K562 (cell line): ENCODE data around the gene DDX20. TPM values are rescaled to one million over a fixed set of nuclear protein-coding genes. Genes with fewer than 3 reads are reported as not detected.

ENCODE experiments used
- ATAC-seq: fragments of 200-7000 bp; cut with Tn5 transposase; 3 replicates; pipeline ENCODE4 v1.9.1; 2020; ENCODE audit warnings: moderate library complexity
- BruUV-seq: library from RNA; stranded (reverse); fragments of 400-500 nt; replicated peaks from 2 replicates; lab custom pipeline; 2021; lab: Mats Ljungman, UMichigan
- CTCF ChIA-PET: fragments of 300-600 bp; formaldehyde crosslinking; extraction: SDS; loops from one replicate; lab custom pipeline; 2021; ENCODE audit warnings: low intra/inter-chr PET ratio; lab: Yijun Ruan, JAX
- POLR2A ChIA-PET: fragments of 300-600, 350-650 bp; sonication (Branson Sonifier 250); formaldehyde crosslinking; extraction: SDS; loops from one replicate; lab custom pipeline; 2021; ENCODE audit warnings: antibody characterized with exemption, inconsistent platforms; lab: Yijun Ruan, JAX
- DNase-seq, 4 experiments: peaks; one replicate each; pipeline versions ENCODE4 v3.0.0 to v3.0.0-alpha.2; 2011 to 2018; ENCODE audit warnings: low spot score in 3 of 4, mixed read lengths in 3 of 4; ENCODE audit errors: extremely low read depth in 1 of 4
- FAIRE-seq: peaks from 2 replicates; lab custom pipeline; 2011; peaks lifted over from hg19 to GRCh38; lab: Jason Lieb, UNC
- H2AFZ ChIP-seq: 2 replicates; pipeline ENCODE4 v1.6.0; 2011; ENCODE audit warnings: low read depth, low read length, control low read depth, inconsistent platforms
- H3K27ac ChIP-seq: fragments of 200-600 bp; 3 replicates; pipeline ENCODE4 v1.8.0; 2011; ENCODE audit warnings: low read depth, mild to moderate bottlenecking, control low read depth, inconsistent platforms, low read length, moderate library complexity, mixed read lengths; ENCODE audit errors: extremely low read depth
- H3K27me3 ChIP-seq, 2 experiments: fragments of 300-600 bp in 1 of 2; 2 replicates in 1 of 2; 3 replicates in 1 of 2; pipeline versions ENCODE4 v1.6.0 to v1.8.0; 2011; ENCODE audit warnings: inconsistent platforms in 2 of 2, low read length in 2 of 2, mild to moderate bottlenecking in 1 of 2, mixed read lengths in 1 of 2, moderate library complexity in 1 of 2; ENCODE audit not compliant: control insufficient read depth in 2 of 2, insufficient read depth in 2 of 2
- H3K36me3 ChIP-seq: fragments of 300-600 bp; 3 replicates; pipeline ENCODE4 v1.8.0; 2011; ENCODE audit warnings: mild to moderate bottlenecking, low read length, inconsistent platforms; ENCODE audit not compliant: control insufficient read depth, insufficient read depth
- H3K4me1 ChIP-seq, 2 experiments: fragments of 200-600 bp in 1 of 2; replicated peaks in 1 of 2; 2 replicates in 1 of 2; 3 replicates in 1 of 2; pipeline versions ENCODE4 v1.5.1 to v1.8.0; 2011; ENCODE audit warnings: inconsistent platforms in 2 of 2, low read length in 2 of 2, mild to moderate bottlenecking in 1 of 2, mixed read lengths in 1 of 2, moderate library complexity in 1 of 2; ENCODE audit not compliant: control insufficient read depth in 2 of 2, insufficient read depth in 2 of 2
- H3K4me2 ChIP-seq: 2 replicates; pipeline ENCODE4 v1.6.1; 2011; ENCODE audit warnings: low read length, control low read depth, inconsistent platforms, mixed read lengths; ENCODE audit not compliant: insufficient read depth
- H3K4me3 ChIP-seq: fragments of 200-600 bp; sonication (generic), shearing (Covaris generic); 2 replicates; pipeline ENCODE4 v1.5.1; 2016; ENCODE audit warnings: control low read depth, inconsistent platforms
- H3K79me2 ChIP-seq: fragments of 200-600 bp; 3 replicates; pipeline ENCODE4 v1.8.0; 2011; ENCODE audit warnings: low read length, inconsistent platforms; ENCODE audit not compliant: control insufficient read depth, insufficient read depth
- H3K9ac ChIP-seq, 2 experiments: 2 replicates each; pipeline versions ENCODE4 v1.6.0 to v1.6.1; 2011; ENCODE audit warnings: low read depth in 2 of 2, low read length in 2 of 2, control low read depth in 1 of 2, inconsistent platforms in 1 of 2, mild to moderate bottlenecking in 1 of 2, mixed read lengths in 1 of 2; ENCODE audit not compliant: insufficient read depth in 1 of 2
- H3K9me1 ChIP-seq: one replicate; pipeline ENCODE4 v1.6.0; 2011; ENCODE audit warnings: inconsistent platforms, mild to moderate bottlenecking, low read length, moderate library complexity; ENCODE audit not compliant: control insufficient read depth, insufficient read depth
- H3K9me3 ChIP-seq: replicated peaks from 2 replicates; pipeline ENCODE4 v1.5.1; 2011; ENCODE audit warnings: low read depth, low read length, inconsistent platforms; ENCODE audit not compliant: control insufficient read depth, insufficient read depth
- H4K20me1 ChIP-seq: replicated peaks from 2 replicates; pipeline ENCODE4 v1.6.1; 2011; ENCODE audit warnings: low read length, inconsistent platforms, mixed read lengths; ENCODE audit not compliant: control insufficient read depth, insufficient read depth
- ATF6 ChIP-seq: sonication (generic); formaldehyde crosslinking; IDR thresholded peaks from 2 replicates; pipeline ENCODE4 v1.4.0; 2020; ENCODE audit warnings: mild to moderate bottlenecking, missing genetic modification reagents
- BHLHE40 ChIP-seq: IDR thresholded peaks from 2 replicates; pipeline ENCODE4 v1.6.1; 2011; ENCODE audit warnings: low read length, improper control_type of control experiment
- BMI1 ChIP-seq: fragments of 150-350 bp; IDR thresholded peaks from 2 replicates; pipeline ENCODE4 v1.6.1; 2014; ENCODE audit warnings: low read length
- DMBX1 ChIP-seq: fragments of 250-450 bp; sonication (Bioruptor Pico); IDR thresholded peaks from 2 replicates; pipeline ENCODE4 v1.8.0; 2022; ENCODE audit warnings: inconsistent platforms, mild to moderate bottlenecking, moderate library complexity, borderline replicate concordance
- ELK3 ChIP-seq: fragments of 450-650 bp; formaldehyde crosslinking; IDR thresholded peaks from 2 replicates; pipeline ENCODE4 v1.4.0; 2020; ENCODE audit warnings: mild to moderate bottlenecking
- HSF4 ChIP-seq: fragments of 250-450 bp; sonication (Bioruptor Pico); IDR thresholded peaks from 2 replicates; pipeline ENCODE4 v2.1.2; 2022; ENCODE audit warnings: mild to moderate bottlenecking, moderate library complexity, borderline replicate concordance
- MITF ChIP-seq: IDR thresholded peaks from 2 replicates; pipeline ENCODE4 v1.6.1; 2014; ENCODE audit warnings: antibody characterized with exemption
- NFATC3 ChIP-seq: fragments of 450-650 bp; IDR thresholded peaks from 2 replicates; pipeline ENCODE4 v1.6.1; 2017; ENCODE audit warnings: mild to moderate bottlenecking
- POLR3A ChIP-seq: IDR thresholded peaks from 2 replicates; pipeline ENCODE4 v1.6.1; 2011; ENCODE audit warnings: borderline replicate concordance, mild to moderate bottlenecking, moderate library complexity; ENCODE audit not compliant: insufficient read length, insufficient read depth; ENCODE audit errors: extremely low read depth
- RFX7 ChIP-seq: fragments of 250-450 bp; sonication (Bioruptor Pico); IDR thresholded peaks from 2 replicates; pipeline ENCODE4 v1.5.1; 2021; ENCODE audit warnings: mild to moderate bottlenecking
- SMARCA5 ChIP-seq: fragments of 450-650 bp; IDR thresholded peaks from 2 replicates; pipeline ENCODE4 v1.6.1; 2016
- SRSF7 ChIP-seq: fragments of 200-400 bp; formaldehyde crosslinking; optimal IDR thresholded peaks from 2 replicates; pipeline ENCODE3; 2017; ENCODE audit warnings: mild to moderate bottlenecking, low read depth, low read length
- STAT5A ChIP-seq: IDR thresholded peaks from 2 replicates; pipeline ENCODE4 v1.6.1; 2012; ENCODE audit warnings: low read length, inconsistent platforms, borderline replicate concordance
- TAF15 ChIP-seq: fragments of 200-400 bp; formaldehyde crosslinking; IDR thresholded peaks from 2 replicates; pipeline ENCODE4 v1.6.1; 2017; ENCODE audit warnings: mild to moderate bottlenecking, low read depth, low read length, moderate library complexity
- USF2 ChIP-seq: sonication (generic); formaldehyde crosslinking; IDR thresholded peaks from 2 replicates; pipeline ENCODE4 v1.5.0; 2020; ENCODE audit warnings: missing genetic modification reagents
- ZBTB9 ChIP-seq: fragments of 450-650 bp; formaldehyde crosslinking; IDR thresholded peaks from 2 replicates; pipeline ENCODE4 v1.4.0; 2020; ENCODE audit warnings: mild to moderate bottlenecking, moderate library complexity
- ZNF384 ChIP-seq: IDR thresholded peaks from 2 replicates; pipeline ENCODE4 v1.6.1; 2012; ENCODE audit warnings: low read depth, low read length, improper control_type of control experiment
- WGBS: fragments of 100-300 bp; shearing (Covaris generic); methylation state at CpG from one replicate; pipeline ENCODE4 v1.1.6; 2016; ENCODE audit warnings: low coverage, mixed read lengths; ENCODE audit not compliant: insufficient coverage; ENCODE audit errors: missing lambda C conversion rate; 5-methylcytosine and 5-hydroxymethylcytosine counted together
- in situ Hi-C: fragments of 300-500 bp; cut with MboI; formaldehyde crosslinking; loops from 4 replicates; pipeline ENCODE4 v1.15.0; 2018; ENCODE audit warnings: inconsistent platforms, mixed read lengths
- intact Hi-C: fragments of 100-400 bp; cut with micrococcal nuclease; formaldehyde crosslinking; loops from 2 replicates; pipeline ENCODE4 v1.14.2; 2022
- polyA plus RNA-seq, 8 experiments: library from polyadenylated mRNA; depleted of rRNA in 4 of 8; stranded (reverse) in 5 of 8; unstranded in 3 of 8; fragments of >200 nt; fragmentation: Nextera tagmentation in 2 of 8; fragmentation: Illumina TruSeq in 1 of 8; extraction: Ambion mirVana in 2 of 8; extraction: Trizol in 1 of 8; gene quantifications; 2 replicates each; pipeline versions ENCODE4 v1.2.1 to v1.2.3, GENCODE V29; 2011 to 2014; ENCODE audit warnings: inconsistent platforms in 1 of 8, missing spikeins in 1 of 8
- total RNA-seq, 7 experiments: library from RNA; depleted of rRNA in 6 of 7; stranded (reverse); fragments of >200 nt in 6 of 7; fragmentation: Illumina TruSeq in 2 of 7; extraction: Trizol in 2 of 7; gene quantifications; 2 replicates each; pipeline versions ENCODE4 v1.2.1 to v1.2.3, GENCODE V29; 2011 to 2021; ENCODE audit warnings: low replicate concordance in 1 of 7

Gene DDX20
- total and polyA plus RNA-seq, 9 of the 15 experiments (the other 6 are each of a cell fraction or from before 2014, with no cell fraction given): 8.3 to 33.4 (median 24.5) TPM

GRCh38 chr1:111793923-111794322 is 38.2 kb downstream of the DDX20 start:
- no TSS peak for BruUV-seq
- H3K36me3 ChIP-seq: no peaks in the 10 kb centered on the region
- no peak overlapping the region for H2AFZ ChIP-seq
- POLR2A ChIA-PET: no interaction called here
- peaks cover 5% of the 10 kb centered on the region; the same call in 1 of the 2 replicates for H4K20me1 ChIP-seq
- DNase-seq: no peak
- intact Hi-C loops: no loop called here
- H3K9ac ChIP-seq: no peak overlapping the region
- ATAC-seq: no peak
- peaks cover 35 to 40% of the 10 kb centered on the region in 2 experiments for H3K27me3 ChIP-seq
- in situ Hi-C loops: no loop called here
- H3K9me3 ChIP-seq: no peaks in the 10 kb centered on the region
- no peak overlapping the region for H3K4me2 ChIP-seq
- 3% methylated on average over 2 of the region's 2 CpGs for WGBS
- no peak overlapping the region for H3K27ac ChIP-seq
- H3K4me1 ChIP-seq: no peaks in the 10 kb centered on the region
- no peak for FAIRE-seq
- H3K9me1 ChIP-seq: no peaks in the 10 kb centered on the region
- CTCF ChIA-PET: no interaction called here
- H3K79me2 ChIP-seq: no peaks in the 10 kb centered on the region
- no peak overlapping the region for H3K4me3 ChIP-seq
- TF ChIP-seq HSF4 (CRISPR knock-in tag) (no peak), MITF (no peak), ZNF384 (no peak), NFATC3 (no peak), USF2 (CRISPR knock-in tag) (no peak), RFX7 (CRISPR knock-in tag) (no peak), POLR3A (no peak), DMBX1 (CRISPR knock-in tag) (no peak), SRSF7 (no peak), ATF6 (CRISPR knock-in tag) (no peak), STAT5A (no peak), TAF15 (no peak), BMI1 (no peak), ZBTB9 (no peak), ELK3 (no peak), BHLHE40 (no peak), SMARCA5 (no peak)
